Muscle of leg (tissue), 11 donors: ENCODE results near the gene PATL2. TPM values are rescaled to one million over a fixed set of nuclear protein-coding genes. Genes with fewer than 3 reads are reported as not detected.
"Not testable (repeated sequence)": the region's sequence is repeated elsewhere in the genome, so short reads cannot be mapped to it uniquely, and the experiment has no call there.

Source experiments
- DNase-seq: peaks from one replicate; pipeline ENCODE4 v3.0.0; 2013
- H3K27ac ChIP-seq: one replicate; pipeline ENCODE4 v1.5.1; 2013; ENCODE audit warnings: mild to moderate bottlenecking, low read length, control low read depth
- H3K27me3 ChIP-seq: one replicate; pipeline ENCODE4 v1.6.1; 2013; ENCODE audit warnings: low read length; ENCODE audit not compliant: control insufficient read depth, insufficient read depth
- H3K36me3 ChIP-seq: one replicate; pipeline ENCODE4 v1.6.1; 2013; ENCODE audit warnings: low read length; ENCODE audit not compliant: control insufficient read depth, insufficient read depth
- H3K4me1 ChIP-seq: one replicate; pipeline ENCODE4 v1.6.1; 2013; ENCODE audit warnings: low read length; ENCODE audit not compliant: control insufficient read depth, insufficient read depth
- H3K4me3 ChIP-seq: one replicate; pipeline ENCODE4 v1.5.1; 2013; ENCODE audit warnings: low read length, control low read depth
- H3K9me3 ChIP-seq: replicated peaks from 2 replicates; pipeline ENCODE4 v1.6.1; 2013; ENCODE audit warnings: low read depth, low read length; ENCODE audit not compliant: control insufficient read depth
- WGBS: methylation state at CpG from one replicate; pipeline ENCODE4 v1.1.5; 2013; ENCODE audit warnings: missing lambda C conversion rate; ENCODE audit not compliant: insufficient coverage; 5-methylcytosine and 5-hydroxymethylcytosine counted together
- polyA plus RNA-seq, 8 donors: library from polyadenylated mRNA; unstranded; fragments of 120-200 nt; gene quantifications; one replicate each; pipeline versions ENCODE4 v1.2.1 to v1.2.3, GENCODE V29; 2013; ENCODE audit warnings: inconsistent platforms in 1 of 8, low replicate concordance in 1 of 8; ENCODE audit not compliant: insufficient read length in 8 of 8, insufficient read depth in 1 of 8
- total RNA-seq: library from RNA; stranded (reverse); fragments of 120-200 nt; gene quantifications from one replicate; pipeline ENCODE4 v1.2.4, GENCODE V29; 2013

PATL2 gene
- total and polyA plus RNA-seq, 9 donors: 0.58 to 1.2 (median 0.89) TPM

DNA sequence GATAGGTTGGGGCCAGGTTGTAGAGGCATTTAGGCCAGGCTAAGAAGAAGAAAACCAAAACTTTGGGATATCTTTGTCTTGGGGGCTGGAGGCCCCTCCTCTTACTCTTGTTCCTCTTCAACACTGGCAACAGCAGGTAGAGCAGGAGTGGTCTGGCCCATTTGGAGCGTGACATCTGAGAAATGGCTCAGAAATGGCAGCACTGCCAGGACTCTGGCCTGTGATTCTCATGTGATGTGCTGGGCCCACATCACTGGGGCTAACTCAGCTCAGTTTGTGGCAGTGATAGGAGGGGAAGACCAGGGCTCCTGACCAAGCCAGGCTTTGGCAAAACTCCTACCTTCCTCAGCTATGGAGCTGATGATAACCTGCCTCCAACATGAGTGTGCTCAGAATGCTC lies 18.5 kb downstream of the PATL2 start:
- no peaks in the 10 kb centered on the region for H3K4me1 ChIP-seq
- whole genome bisulfite sequencing: no CpG with 5 or more reads among the region's 1 CpG

DNA sequence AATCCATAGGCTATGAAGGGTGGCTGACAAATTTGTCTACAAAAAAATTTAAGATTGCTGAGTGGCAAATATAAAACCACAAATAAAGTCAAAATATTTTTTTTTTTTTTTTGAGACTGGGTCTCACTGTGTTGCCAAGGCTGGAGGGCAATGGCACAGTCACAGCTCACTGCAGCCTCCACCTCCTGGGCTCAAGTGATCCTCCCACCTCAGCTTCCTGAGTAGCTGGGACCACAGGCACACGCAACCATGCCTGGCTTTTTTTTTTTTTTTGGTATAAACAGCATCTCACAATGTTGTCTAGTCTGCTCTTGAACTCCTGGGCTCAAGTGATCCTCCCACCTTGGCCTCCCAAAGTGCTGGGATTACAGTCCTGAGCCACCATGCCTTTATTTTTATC lies 20.9 kb downstream of the PATL2 start:
- H3K27ac ChIP-seq, H3K27me3 ChIP-seq, H3K9me3 ChIP-seq, DNase-seq, H3K4me1 ChIP-seq, H3K4me3 ChIP-seq, H3K36me3 ChIP-seq: not testable (repeated sequence)
- 57% methylated on average over 1 of the region's 1 CpG for WGBS

More for the DNA sequence above, 18.5 kb downstream of the PATL2 start:
- Histone ChIP-seq H3K27me3 (no peaks in the 10 kb centered on the region), H3K4me3 (no peak overlapping the region), H3K36me3 (no peaks in the 10 kb centered on the region), H3K9me3 (no peaks in the 10 kb centered on the region), H3K27ac (no peak overlapping the region)
- DNase-seq: no peak

DNA sequence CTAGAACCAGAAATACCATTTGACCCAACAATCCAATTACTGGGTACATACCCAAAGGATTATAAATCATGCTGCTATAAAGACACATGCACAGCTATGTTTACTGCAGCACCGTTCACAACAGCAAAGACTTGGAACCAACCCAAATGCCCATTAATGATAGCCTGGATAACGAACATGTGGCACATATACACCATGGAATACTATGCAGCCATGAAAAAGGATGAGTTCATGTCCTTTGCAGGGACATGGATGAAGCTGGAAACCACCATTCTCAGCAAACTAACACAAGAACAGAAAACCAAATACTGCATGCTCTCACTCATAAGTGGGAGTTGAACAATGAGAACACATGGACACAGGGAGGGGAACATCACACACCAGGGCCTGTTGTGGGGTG lies 21.8 kb downstream of the PATL2 start:
- not testable (repeated sequence) for H3K27me3 ChIP-seq, H3K9me3 ChIP-seq, H3K36me3 ChIP-seq, H3K27ac ChIP-seq, DNase-seq, H3K4me3 ChIP-seq, H3K4me1 ChIP-seq
- no CpG with 5 or more reads among the region's 2 CpGs for WGBS

DNA sequence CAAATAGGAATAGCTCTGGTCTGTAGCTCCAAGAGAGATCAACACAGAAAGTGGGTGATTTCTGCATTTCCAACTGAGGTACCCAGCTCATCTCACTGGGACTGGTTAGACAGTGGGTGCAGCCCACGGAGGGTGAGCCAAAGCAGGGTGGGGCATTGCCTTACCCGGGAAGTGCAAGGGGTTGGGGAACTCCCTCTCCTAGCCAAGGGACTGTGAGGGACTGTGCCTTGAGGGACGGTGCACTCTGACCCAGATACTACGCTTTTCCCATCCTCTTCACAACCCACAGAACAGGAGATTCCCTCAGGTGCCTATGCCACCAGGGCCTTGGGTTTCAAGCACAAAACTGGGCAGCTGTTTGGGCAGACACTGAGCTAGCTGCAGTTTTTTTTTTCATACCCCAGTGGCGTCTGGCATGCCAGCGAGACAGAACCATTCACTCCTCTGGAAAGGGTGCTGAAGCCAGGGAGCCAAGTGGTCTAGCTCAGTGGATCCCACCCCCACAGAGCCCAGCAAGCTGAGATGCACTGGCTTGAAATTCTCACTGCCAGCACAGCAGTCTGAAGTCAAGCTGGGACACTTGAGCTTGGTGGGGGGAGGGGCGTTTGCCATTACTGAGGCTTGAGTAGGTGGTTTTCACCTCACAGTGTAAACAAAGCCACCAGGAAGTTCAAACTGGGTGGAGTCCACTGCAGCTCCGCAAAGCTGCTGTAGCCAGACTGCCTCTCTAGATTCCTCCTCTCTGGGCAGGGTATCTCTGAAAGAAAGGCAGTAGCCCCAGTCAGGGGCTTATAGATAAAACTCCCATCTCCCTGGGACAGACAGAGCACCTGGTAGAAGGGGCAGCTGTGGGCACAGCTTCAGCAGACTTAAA lies 28.1 kb downstream of the PATL2 start:
- H3K27me3 ChIP-seq, H3K4me1 ChIP-seq, H3K36me3 ChIP-seq, H3K9me3 ChIP-seq, H3K4me3 ChIP-seq, H3K27ac ChIP-seq: not testable (repeated sequence)
- DNase-seq: peak; percentile 14
- 54% methylated on average over 3 of the region's 8 CpGs for WGBS

DNA sequence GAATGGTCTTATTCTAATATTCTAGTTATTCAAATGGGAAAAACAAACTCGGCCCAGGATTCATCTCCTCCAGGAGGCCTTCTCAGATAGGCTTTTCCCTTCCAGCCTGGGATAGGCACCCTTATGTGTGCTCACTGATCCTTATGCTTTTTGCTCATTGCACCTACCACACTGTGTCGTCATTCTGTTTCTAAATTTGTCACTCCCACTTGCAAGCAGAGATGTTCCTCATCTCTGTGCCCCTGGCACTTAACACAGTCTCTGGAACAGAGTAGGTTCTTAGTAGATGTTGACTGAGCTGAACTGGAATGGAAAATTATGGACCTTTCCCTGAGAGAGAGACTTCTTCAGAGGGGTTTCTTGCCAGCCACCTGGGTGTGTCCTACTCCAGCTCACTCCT lies 28.9 kb downstream of the PATL2 start:
- no peaks in the 10 kb centered on the region for H3K27me3 ChIP-seq
- no peaks in the 10 kb centered on the region for H3K9me3 ChIP-seq
- DNase-seq: no peak
- no peaks in the 10 kb centered on the region for H3K36me3 ChIP-seq
- WGBS: no CpG with 5 or more reads among the region's 2 CpGs
- no peak overlapping the region for H3K27ac ChIP-seq
- H3K4me1 ChIP-seq: peaks cover 3% of the 10 kb centered on the region
- no peak overlapping the region for H3K4me3 ChIP-seq

DNA sequence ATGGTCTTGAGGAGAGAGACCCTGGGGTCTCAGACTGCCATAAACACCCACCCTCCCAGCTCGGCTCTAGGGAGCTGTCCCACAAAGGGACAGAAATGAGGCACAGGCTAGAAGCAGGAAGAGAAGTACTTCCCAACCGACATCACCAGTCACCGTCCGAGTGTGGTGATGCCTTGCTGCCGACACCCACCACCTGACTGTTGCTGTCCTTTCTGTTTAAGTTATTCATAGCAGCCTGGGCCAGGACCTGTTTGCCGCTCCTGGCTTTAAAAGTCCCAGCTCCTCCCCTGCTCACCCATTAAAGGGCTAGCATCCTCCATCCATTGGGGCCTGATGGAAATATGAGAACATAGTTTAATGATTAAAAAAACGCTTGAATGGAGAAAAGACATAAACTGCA lies 34.4 kb downstream of the PATL2 start:
- no peak overlapping the region for H3K27ac ChIP-seq
- peaks cover 3% of the 10 kb centered on the region for H3K27me3 ChIP-seq
- DNase-seq: no peak
- 72% methylated on average over 5 of the region's 7 CpGs for WGBS
- H3K9me3 ChIP-seq: no peaks in the 10 kb centered on the region
- H3K4me1 ChIP-seq: no peaks in the 10 kb centered on the region
- no peak overlapping the region for H3K4me3 ChIP-seq
- no peaks in the 10 kb centered on the region for H3K36me3 ChIP-seq

DNA sequence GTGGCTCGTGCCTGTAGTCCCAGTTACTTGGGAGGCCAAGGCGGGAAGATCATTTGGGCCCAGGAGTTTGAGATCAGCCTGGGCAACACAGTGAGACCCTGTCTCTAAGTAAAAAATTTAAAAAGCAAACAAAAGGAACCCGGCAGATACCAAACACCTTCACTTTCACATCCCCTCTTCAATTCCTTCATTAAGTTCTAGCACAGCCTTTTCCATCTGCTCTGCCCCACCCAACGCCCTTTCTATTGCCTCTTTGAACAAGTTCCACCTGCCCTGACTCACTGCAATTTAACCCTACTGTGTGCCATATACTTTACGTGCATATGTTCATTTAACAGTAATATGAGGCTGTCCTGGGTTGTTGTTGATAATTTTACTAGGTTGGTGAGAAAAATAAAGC lies 35.2 kb downstream of the PATL2 start:
- H3K4me1 ChIP-seq: no peaks in the 10 kb centered on the region
- H3K4me3 ChIP-seq: no peak overlapping the region
- H3K36me3 ChIP-seq: no peaks in the 10 kb centered on the region
- DNase-seq: no peak
- WGBS: 81% methylated on average over 3 of the region's 5 CpGs
- H3K9me3 ChIP-seq: no peaks in the 10 kb centered on the region
- H3K27me3 ChIP-seq: peaks cover 3% of the 10 kb centered on the region
- H3K27ac ChIP-seq: no peak overlapping the region

DNA sequence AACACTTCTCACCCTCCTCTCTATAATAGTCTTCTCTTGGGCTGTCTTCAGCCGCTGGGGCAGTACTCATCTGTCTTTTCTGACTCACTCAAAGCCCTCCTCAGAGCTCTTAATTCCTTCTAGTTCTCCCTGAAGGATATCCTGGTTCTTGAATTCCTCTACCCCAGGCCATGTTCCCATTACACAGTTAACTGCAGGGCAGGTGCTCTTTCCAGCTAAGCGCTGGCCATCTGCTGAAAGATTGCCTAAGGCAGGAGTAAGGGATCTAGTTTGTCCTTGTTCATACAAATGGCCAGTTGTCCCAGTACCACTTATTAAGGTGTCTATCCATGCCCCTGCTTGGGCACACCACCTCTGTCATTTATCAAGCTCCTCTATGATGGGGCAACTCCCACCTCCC lies 37.5 kb downstream of the PATL2 start:
- no peaks in the 10 kb centered on the region for H3K36me3 ChIP-seq
- peaks cover 5% of the 10 kb centered on the region for H3K27me3 ChIP-seq
- DNase-seq: no peak
- no peaks in the 10 kb centered on the region for H3K4me1 ChIP-seq
- WGBS: 100% methylated on average over 1 of the region's 2 CpGs
- H3K27ac ChIP-seq: no peak overlapping the region
- H3K9me3 ChIP-seq: no peaks in the 10 kb centered on the region
- no peak overlapping the region for H3K4me3 ChIP-seq

DNA sequence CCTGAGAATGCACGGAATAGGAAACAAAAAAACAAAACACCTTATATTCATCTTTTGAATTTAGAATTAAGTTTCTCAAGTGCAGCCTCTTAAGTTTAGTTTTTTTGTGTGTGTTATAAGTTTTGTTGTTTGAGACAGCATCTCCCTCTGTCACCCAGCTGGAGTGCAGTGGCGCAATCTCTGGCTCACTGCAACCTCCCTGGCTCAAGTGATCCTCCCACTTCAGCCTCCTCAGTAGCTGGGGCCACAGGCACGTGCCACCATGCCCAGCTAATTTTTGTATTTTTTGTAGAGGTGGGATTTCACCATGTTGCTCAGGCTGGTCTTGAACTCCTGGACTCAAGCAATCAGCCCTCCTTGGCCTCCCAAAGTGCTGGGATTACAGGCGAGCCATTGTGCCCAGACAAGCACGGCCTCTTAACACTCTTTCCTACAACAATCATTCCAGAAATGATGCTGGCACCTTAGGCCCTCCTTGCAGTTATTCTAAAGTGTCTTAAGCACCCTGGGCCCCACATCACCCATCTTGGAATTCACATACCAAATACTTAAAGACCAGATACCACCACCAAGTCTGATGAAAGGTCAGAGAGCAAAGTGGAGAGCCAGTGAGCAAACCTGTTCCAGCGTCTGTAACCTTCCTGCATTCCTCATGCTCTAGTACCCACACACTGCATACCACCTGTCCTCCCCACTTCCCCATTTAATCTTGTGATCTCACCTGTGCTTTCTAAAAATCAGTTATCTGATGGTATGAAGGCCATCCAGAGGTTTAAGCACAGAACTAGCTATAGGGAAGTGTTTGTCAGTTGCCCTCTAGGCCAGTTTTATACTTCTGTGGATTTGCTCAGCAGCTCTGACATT lies 40.8 kb downstream of the PATL2 start:
- Histone ChIP-seq H3K36me3 (no peaks in the 10 kb centered on the region), H3K4me3 (no peak overlapping the region), H3K27me3 (peaks cover 8% of the 10 kb centered on the region), H3K4me1 (no peaks in the 10 kb centered on the region), H3K9me3 (no peaks in the 10 kb centered on the region), H3K27ac (no peak overlapping the region)
- WGBS: 74% methylated on average over 2 of the region's 6 CpGs
- DNase-seq: no peak

DNA sequence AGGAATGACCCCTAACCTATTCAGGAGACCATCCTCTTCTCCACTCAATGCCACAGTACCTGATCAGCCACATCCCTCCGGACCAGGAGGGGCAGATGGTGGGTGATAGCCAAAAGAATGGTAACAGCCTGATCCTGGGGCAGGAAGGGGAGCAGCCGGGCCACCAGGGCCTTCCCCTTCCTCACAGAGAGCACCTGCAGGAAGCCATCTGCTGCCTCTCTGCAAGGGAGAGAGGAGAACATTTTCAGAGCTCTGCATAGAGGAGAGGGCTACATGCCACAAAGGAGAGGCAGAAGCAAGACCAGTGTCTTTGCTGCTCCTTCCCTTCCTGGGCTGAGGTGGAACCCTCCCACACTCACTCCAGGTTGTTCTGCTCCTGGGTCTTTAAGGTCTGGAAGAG lies 42.2 kb downstream of the PATL2 start:
- Histone ChIP-seq H3K9me3 (no peaks in the 10 kb centered on the region), H3K36me3 (no peaks in the 10 kb centered on the region), H3K27me3 (peaks cover 8% of the 10 kb centered on the region), H3K4me3 (no peak overlapping the region), H3K27ac (no peak overlapping the region), H3K4me1 (peaks cover 1% of the 10 kb centered on the region)
- DNase-seq: no peak
- WGBS: no CpG with 5 or more reads among the region's 2 CpGs
